HG03439 (cell line): ENCODE data around the gene SGSM1.
"Not testable (repeated sequence)": the region's sequence is repeated elsewhere in the genome, so short reads cannot be mapped to it uniquely, and the experiment has no call there.

Experiments used
- ATAC-seq: cut with Tn5 transposase; IDR thresholded peaks from one replicate; pipeline ENCODE4 v1.9.1; 2021; ENCODE audit warnings: mild to moderate bottlenecking, moderate library complexity; ENCODE audit not compliant: unreplicated experiment

SGSM1 gene

DNA sequence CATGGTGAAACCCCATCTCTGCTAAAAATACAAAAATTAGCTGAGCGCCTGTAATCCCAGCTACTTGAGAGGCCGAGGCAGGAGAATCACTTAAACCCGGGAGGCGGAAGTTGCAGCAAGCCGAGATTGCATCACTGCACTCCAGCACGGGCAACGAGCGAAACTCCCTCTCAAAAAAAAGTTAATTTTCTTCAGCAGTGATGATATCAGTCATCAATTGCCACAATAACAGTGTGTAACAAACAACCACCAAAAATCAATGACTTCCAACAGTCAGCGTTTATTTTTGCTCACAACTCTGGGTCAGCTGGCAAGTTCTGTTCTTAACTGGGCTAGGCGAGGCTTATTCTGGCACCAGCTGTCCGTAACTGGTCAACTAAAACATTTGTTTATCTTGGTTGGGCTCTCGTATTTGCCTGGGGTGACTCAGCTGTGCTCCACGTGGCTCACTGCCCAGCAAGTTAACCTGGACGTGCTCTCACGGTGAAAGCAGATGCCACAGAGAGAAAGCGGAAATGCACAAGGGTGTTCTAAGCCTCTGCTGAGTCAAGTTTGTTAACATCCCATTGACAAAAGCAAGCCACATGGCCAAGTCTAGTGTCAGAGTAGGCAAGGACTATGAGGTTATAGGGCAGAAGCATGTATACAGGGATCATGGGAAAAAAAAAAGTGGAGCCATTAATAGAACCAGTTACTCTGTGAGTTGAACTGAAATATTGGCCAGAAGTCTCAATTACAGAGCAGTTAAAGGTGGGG is 88.4 kb downstream of the SGSM1 start:
- no peak for ATAC-seq

GRCh38 chr22:24894998-24895397 is 89.0 kb downstream of the SGSM1 start:
- ATAC-seq: no peak

- no peak for ATAC-seq
Measured at GRCh38 chr22:24901448-24901847, 95.4 kb downstream of the SGSM1 start.

DNA sequence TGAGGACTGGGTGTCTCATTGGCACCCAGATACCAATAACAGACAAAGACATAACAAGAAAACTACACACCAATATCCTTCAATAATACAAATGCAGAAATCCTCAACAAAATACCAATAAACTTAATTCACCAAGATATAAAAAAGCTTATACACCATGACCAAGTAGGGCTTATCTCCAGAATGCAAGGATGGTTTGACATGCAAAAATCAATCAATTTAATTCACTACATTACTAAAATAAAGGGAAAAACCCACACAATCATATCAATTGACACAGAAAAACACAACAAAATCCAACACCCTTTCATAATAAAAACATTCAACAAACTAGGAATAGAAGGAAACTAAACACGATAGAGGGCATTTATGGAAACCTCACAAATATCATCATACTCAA is 99.9 kb downstream of the SGSM1 start:
- no peak for ATAC-seq

- ATAC-seq: not testable (repeated sequence)
Measured at GRCh38 chr22:24907101-24907500, 101.1 kb downstream of the SGSM1 start.

DNA sequence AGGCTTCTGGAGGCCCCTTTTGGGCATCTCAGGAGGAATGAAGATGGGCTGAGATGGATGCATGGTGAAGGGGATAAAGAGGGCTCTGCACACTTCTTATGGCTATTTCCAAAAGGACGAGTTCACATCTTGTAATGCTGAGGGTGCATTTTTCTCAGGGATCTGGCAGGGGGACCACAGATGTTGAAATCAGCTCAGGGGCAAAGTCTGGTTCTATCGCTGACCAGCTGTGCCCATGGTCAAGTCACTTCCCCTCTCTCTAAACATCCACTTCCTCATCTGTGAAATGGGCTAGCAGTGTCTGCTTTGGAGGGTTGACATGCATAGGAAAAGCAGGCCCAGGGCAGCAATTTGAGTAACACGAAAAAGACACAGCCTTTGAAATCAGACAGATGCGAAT is 114.0 kb downstream of the SGSM1 start:
- ATAC-seq: no peak

DNA sequence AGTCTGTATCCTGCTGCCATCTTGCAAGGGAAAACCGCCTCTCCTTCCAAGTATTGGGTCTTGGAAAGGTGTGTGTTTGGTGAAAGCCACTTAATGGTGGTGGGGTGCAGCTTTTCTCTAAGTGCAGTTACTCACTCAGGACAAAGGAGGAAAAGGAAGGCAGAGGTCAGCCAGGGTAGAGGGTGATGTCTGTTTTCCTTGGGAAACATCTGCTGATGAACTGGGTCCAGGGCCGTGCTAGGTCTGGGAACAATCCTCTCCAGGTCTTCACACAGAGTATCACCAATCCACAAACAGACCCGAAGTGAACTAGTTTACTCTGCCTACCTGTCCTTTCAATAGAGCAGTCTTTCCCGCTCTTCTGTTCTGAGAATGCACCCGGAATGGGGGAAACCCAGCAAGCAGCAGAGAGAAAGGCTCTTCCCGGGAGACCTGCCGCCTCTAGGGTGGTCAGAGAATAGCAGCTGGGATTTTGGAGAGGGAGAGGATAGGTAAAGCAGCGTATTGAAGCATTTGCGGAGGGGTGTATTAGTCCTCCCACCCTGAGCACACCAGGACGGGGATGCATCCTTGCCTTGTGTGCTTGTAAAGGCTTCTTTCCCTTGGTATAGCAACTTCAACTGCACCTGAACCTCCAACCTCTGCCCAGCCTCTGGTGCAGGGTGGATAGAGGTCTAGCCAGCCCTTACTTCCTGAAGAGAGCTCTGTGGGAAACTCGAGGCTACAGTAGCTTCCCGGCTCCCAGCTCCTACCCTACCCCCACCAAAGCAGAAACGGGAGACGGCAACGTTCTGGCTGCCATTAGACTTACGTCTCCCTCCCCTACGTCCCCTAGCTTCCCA is 119.8 kb downstream of the SGSM1 start:
- no peak for ATAC-seq

GRCh38 chr22:24926428-24926725 is 120.4 kb downstream of the SGSM1 start:
- ATAC-seq: no peak

DNA sequence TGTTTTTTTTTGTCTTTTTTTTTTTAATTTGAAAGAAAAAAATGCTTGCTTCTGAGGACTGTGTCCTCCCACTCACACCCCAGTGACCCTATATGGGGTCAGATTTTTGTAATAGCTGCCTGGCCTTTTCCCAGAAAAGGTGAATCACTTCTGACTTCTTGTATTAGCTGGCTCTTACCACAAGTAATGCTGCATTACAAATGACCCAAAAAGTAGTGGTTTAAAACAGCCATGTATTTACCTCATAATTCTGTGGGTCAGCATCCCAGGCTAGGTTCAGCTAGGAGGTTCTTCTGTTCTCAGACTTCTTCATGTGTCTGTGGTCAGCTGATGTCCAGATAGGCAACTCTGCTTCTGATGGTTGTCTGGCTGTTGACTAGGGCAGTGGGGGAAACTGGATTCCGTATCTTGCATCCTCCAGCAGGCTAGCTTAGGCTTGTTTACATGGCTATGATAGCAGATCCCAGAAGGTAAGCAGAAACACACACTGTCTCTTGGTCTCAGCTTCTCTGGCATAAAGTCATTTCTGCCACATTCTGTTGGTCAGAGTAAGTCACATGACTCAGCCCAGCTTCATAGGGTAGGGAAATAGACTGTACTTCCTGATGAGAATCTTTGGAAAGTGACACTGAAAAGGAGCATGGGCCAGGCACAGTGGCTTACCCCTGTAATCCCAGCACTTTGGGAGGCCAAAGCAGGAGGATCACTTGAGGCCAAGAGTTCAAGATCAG is 121.0 kb downstream of the SGSM1 start:
- no peak for ATAC-seq

DNA sequence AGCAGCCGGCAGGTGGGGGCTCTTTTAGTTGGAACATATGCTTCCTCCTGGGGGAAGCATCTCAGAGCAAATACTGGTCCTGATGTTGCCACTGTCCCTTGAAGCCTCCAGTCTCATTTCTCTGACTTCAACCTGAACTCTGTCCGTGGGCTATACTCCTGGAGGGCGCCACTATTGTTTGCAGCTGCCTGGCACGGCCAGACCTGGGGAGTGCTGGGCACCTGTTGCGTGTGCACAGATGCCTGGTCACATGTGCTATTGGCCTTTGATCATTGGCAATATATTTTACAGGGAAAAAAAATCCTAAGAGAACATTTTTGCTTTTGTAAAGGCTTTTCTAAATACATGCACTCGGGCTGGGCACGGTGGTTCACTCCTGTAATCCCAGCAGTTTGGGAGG is 122.3 kb downstream of the SGSM1 start:
- ATAC-seq: no peak

GRCh38 chr22:24930678-24931077 is 124.7 kb downstream of the SGSM1 start:
- ATAC-seq: no peak

DNA sequence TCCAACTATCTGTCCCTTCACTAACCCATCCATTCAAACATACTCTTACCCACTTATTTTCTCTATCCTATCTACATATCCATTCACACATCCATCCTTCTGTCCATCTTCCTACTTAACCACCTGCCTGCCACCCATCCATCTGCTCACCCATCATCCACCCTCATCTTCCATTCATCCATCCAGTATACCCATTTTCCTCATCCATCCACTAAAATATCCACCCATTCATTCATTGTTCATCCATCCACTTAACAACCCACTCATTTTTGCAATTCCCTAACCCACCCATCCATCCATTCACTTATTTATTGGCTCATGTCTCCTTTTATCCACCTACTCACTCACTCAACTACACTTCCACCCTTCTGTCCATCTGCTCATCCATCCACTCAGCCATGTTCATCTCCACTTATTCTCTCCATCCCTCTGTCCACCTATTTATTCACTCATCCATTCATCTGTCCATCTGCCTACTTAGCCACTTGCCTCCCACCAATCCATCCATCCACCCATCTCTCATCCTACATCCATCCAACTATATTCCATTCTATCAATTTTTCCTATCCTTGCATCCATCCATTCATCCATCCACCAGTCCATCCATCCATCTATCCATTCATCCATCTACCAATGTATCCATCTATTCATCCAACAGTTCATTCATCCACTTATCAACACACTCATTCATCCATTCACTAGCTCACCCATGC is 129.9 kb downstream of the SGSM1 start:
- ATAC-seq: no peak

DNA sequence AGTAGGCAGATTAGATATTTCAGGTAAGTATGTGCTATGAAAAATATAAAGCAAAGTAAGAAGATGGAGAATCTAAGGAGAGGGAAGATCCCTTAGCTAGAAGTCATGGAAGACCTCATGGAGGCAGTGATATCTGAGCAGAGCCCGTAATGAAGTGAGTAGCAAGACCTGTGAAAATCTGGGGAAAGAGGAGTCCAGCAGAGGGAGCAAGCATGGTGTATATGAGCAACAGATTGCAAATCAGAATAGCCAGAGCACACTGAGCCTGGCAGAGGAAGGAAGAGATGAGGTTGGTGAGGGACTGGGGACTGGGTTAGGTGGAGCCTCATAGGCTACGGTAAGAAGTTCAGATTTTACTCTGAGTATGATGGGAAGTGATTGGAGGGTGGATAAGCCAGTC is 131.1 kb downstream of the SGSM1 start:
- no peak for ATAC-seq

DNA sequence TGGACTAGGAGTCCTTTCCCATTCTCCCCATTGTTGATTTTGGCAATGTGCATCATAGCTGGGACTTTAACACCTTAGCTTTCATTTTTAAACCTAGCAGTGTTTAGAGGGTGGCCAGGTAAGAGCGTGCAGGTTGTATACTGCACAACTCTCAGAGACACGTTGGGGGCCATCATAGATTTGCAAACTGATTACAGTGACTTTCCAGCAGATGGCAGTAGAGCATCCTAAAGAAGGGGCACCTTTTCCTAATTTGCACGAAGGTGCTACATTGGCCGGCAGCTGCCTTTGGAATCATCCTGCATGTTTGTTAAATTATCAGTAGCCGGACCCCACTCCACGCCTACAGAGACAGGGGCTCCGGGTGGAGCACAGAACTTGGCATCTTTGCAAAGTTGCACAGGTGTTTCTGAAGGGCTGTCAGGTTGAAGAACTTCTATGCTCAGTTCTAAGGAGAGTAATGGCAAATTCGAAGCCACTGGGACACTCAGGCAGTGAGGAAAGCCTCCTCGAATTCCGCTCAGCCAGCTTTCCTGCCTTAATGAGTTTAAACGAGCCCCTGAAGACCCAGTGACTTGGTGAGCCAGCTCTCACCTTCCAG is 132.8 kb downstream of the SGSM1 start:
- no peak for ATAC-seq

- ATAC-seq: no peak
Measured at GRCh38 chr22:24942301-24942700, 136.3 kb downstream of the SGSM1 start.

- ATAC-seq: no peak
Measured at GRCh38 chr22:24944217-24944937, 138.4 kb downstream of the SGSM1 start.

DNA sequence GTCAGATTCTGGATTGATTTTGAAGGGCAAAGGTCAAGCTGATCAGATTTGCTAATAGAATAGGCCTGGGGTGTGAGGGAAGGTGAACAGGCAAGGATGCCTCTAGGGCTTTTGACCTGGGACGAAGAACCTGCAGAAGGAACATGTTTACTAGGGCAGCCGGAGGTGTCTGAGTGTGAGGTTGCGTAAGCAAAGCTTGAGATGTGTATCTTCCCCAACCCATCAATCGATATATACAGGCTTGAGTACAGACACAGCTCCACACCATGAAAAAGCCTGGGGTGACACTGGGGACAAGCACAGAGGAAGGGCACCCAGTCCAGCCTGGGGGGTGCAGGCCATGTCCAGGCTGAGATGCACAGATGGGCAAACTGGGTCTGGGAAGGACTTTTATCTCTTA is 139.4 kb downstream of the SGSM1 start:
- ATAC-seq: no peak

DNA sequence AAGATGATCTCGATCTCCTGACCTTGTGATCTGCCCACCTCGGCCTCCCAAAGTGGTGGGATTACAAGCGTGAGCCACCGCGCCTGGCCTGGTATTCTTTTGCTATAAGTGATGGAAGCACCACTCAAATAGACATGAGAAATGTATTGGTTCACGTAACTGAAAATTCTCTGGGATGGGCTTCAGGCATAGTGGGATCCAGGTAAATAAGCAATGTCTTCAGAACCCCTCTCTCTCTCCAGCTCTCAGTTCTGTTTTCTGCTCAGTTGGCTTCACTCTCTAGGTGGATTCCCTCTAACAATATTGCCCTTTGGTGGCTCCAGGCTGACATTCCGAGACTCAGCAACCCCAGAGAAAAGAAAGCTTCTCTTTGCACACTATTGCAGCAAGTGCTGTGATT is 141.4 kb downstream of the SGSM1 start:
- no peak for ATAC-seq

DNA sequence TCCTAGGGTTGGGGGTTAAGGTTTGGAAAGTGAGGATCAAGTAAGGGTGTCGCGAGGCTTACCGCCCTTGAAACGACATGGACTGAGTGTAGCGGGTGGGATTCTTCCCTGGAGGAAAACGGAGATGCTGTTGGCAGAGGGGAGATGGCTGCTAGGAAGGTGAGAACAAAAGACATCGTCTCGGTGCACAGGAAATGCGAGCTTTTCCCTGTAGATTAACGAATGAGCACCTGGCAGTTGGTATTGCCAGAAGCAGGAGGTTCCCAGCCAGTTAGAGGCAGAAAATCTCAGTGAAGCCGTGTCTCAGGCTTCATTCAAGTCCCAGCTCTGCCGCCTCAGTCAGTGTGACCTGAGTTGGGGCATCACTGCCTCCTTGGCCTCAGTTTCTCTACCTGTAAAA is 141.9 kb downstream of the SGSM1 start:
- no peak for ATAC-seq
